ENCODE measurements around the gene ANGPTL4. TPM values are rescaled to one million over a fixed set of nuclear protein-coding genes. Genes with fewer than 3 reads are reported as not detected.
"Not testable (repeated sequence)": the region's sequence is repeated elsewhere in the genome, so short reads cannot be mapped to it uniquely, and the experiment has no call there.

ANGPTL4 gene
- total RNA-seq, 1 donor from 2014 or later, result not detected

DNA sequence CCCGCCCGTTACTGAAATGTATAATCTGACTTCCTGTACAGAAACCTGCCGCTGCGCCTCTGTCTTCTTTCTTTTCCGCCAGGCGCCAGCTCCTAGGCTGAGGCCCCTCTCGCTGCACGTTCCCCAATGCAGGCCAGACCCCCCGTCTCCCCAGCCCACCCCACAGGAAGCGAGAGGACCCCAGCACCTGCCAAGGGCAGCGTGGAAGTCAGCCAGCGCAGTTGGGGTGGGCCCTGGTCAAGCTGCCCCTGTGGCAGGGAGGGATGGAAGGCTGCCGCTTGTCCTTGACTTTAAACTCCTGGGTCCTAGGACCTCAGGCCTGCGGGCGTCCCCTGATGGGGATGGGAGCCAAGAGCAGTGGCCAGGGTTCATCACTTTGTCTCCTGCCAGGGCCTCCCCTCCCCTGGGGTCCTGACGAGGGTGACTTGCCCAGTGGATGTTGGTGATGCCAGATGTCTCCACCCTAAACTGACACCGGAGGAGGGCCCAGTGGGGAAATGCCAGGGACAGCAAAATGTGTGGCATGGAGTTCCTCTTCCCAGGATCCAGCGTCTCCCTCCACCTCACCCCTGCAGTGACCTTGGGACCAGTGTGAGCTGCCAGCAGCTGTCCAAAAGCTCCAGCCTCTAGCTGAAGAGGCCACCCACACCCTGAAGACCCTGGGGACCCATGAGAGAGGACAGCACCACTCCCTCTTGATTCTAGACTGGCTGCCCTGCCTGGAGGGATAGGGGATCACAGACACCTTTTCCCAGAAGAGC, 40.6 kb downstream of the ANGPTL4 start:
- Mint-ChIP-seq H3K4me3 (no peak overlapping the region), H3K27me3 (ENCODE audit: insufficient read depth, low read depth) (peaks cover 2% of the 10 kb centered on the region), H3K4me1 (no peaks in the 10 kb centered on the region), H3K36me3 (peaks cover 15% of the 10 kb centered on the region), H3K27ac (no peak overlapping the region), H3K9me3 (no peaks in the 10 kb centered on the region)
- TF ChIP-seq EZH2phosphoT487 (IDR thresholded peaks at IDR 0.05) (no peak), EZH2 (IDR thresholded peaks at IDR 0.05) (no peak)
- TF ChIP-seq, protein P1, sequence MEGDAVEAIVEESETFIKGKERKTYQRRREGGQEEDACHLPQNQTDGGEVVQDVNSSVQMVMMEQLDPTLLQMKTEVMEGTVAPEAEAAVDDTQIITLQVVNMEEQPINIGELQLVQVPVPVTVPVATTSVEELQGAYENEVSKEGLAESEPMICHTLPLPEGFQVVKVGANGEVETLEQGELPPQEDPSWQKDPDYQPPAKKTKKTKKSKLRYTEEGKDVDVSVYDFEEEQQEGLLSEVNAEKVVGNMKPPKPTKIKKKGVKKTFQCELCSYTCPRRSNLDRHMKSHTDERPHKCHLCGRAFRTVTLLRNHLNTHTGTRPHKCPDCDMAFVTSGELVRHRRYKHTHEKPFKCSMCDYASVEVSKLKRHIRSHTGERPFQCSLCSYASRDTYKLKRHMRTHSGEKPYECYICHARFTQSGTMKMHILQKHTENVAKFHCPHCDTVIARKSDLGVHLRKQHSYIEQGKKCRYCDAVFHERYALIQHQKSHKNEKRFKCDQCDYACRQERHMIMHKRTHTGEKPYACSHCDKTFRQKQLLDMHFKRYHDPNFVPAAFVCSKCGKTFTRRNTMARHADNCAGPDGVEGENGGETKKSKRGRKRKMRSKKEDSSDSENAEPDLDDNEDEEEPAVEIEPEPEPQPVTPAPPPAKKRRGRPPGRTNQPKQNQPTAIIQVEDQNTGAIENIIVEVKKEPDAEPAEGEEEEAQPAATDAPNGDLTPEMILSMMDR (IDR thresholded peaks at IDR 0.05), result no peak
- Histone ChIP-seq H3K36me3 (no peaks in the 10 kb centered on the region), H3K4me1 (no peaks in the 10 kb centered on the region), H2AFZ (replicated peaks) (no peak overlapping the region), H3F3A (ENCODE audit: low read depth) (no peaks in the 10 kb centered on the region), H3K27me3 (no peaks in the 10 kb centered on the region), H3K4me2 (no peak overlapping the region), H4K20me1 (ENCODE audit: low read depth) (no peaks in the 10 kb centered on the region), H3K4me3 (no peak overlapping the region), H3K79me2 (ENCODE audit: low read depth) (no peaks in the 10 kb centered on the region), H3K9ac (no peak overlapping the region), H3K9me3 (ENCODE audit: low read depth) (no peaks in the 10 kb centered on the region), H3K27ac (no peak overlapping the region)
- DNase-seq (ENCODE audit: low spot score), result no peak

DNA sequence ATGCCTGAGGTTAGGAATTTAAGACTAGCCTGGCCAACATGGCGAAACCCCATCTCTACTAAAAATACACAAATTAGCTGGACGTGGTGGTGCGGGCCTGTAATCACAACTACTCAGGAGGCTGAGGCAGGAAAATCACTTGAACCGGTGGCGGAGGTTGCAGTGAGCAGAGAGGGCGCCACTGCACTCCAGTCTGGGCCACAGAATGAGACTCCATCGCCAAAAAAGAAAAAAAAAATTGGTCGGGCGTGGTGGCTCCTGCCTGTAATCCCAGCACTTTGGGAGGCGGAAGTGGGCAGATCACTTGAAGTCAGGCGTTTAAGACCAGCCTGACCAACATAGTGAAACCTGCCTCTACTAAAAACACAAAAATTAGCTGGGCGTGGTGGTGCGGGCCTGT, 46.8 kb downstream of the ANGPTL4 start:
- not testable (repeated sequence) for H2AFZ ChIP-seq (replicated peaks); H3K36me3 Mint-ChIP-seq; H4K20me1 ChIP-seq (ENCODE audit: low read depth); H3K27ac ChIP-seq; H3K9me3 ChIP-seq (ENCODE audit: low read depth); H3K4me3 ChIP-seq; H3K36me3 ChIP-seq; H3K27me3 ChIP-seq; DNase-seq (ENCODE audit: low spot score); H3K27me3 Mint-ChIP-seq (ENCODE audit: insufficient read depth, low read depth); H3K4me1 ChIP-seq; H3K9ac ChIP-seq; H3K4me1 Mint-ChIP-seq; H3F3A ChIP-seq (ENCODE audit: low read depth); H3K4me2 ChIP-seq; H3K9me3 Mint-ChIP-seq; H3K79me2 ChIP-seq (ENCODE audit: low read depth)
- peak overlapping the region; percentile 50 for H3K4me3 Mint-ChIP-seq
- peak overlapping the region; percentile 42 for H3K27ac Mint-ChIP-seq

DNA sequence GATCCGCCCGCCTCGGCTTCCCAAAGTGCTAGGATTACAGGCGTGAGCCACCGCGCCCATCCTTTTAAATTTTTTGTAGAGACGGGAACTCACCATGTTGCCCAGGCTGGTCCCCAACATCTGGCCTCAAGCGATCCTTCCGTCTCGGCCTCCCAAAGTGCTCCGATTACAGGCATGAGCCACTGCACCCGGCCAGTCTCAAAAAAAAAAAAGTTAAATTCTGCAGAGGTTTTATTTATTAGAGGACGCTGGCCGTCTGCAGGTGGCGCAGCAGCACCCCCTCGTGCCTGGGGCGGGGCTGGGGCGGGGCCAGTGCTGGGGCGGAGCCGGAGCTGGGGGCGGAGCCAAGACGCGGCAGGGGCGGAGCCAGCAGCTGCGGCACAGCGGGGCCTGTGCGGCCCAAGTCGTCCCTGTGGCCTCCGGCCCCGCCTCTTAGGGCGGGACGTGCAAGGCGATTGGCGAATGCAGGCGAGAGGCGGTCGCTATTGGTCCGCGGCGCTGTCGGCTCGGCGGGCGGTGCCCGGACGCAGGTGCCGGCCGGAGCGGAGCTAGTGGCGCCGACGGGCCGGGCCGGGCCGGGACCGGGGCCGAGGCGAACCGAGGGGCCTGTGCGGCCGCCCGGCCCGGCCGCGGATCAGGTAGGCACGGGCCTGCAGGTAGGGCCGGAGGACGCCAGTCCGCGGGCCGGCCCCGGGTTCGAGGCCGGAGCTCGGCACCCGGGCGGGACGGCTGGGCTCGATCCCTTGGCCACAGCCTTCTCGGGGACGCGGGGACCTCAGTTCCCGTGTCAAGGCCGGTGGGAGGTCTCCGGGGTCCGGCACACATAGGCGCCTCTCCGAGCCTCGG, 49.1 kb downstream of the ANGPTL4 start, which contains the start of gene MARCHF2:
TSS of gene MARCHF2 (plus strand) at position 523 of the 846 bp plus-strand sequence. CDS start 8,536 bp downstream, outside the sequence.
- H3K4me3 Mint-ChIP-seq, result peak within 1 kb of the TSS; percentile 83
- DNase-seq (ENCODE audit: low spot score), result peak; percentile 99
- TF ChIP-seq, protein P1 (IDR thresholded peaks at IDR 0.05), result peak; percentile 75
- no peak for TF ChIP-seq EZH2 (IDR thresholded peaks at IDR 0.05)

More for the DNA sequence above, 49.1 kb downstream of the ANGPTL4 start, which contains the start of gene MARCHF2:
- Histone ChIP-seq H3K4me2 (peak within 1 kb of the TSS; percentile 76), H3K79me2 (ENCODE audit: low read depth) (no peaks in the 10 kb centered on the region), H3K27ac (no peak within 1 kb of the TSS), H4K20me1 (ENCODE audit: low read depth) (no peaks in the 10 kb centered on the region), H3K27me3 (peaks cover 4% of the 10 kb centered on the region), H3K4me1 (peaks cover 5% of the 10 kb centered on the region), H3K36me3 (no peaks in the 10 kb centered on the region), H3F3A (ENCODE audit: low read depth) (peaks cover 5% of the 10 kb centered on the region), H3K9ac (no peak within 1 kb of the TSS), H2AFZ (replicated peaks) (peak within 1 kb of the TSS; percentile 82), H3K9me3 (ENCODE audit: low read depth) (no peaks in the 10 kb centered on the region), H3K4me3 (peak within 1 kb of the TSS; percentile 84)
- Mint-ChIP-seq H3K36me3 (no peaks in the 10 kb centered on the region), H3K27ac (no peak within 1 kb of the TSS), H3K9me3 (no peaks in the 10 kb centered on the region), H3K4me1 (peaks cover 3% of the 10 kb centered on the region), H3K27me3 (ENCODE audit: insufficient read depth, low read depth) (peaks cover 6% of the 10 kb centered on the region)
